ENCODE measurements around the gene MPEG1.

The MPEG1 gene

GRCh38 chr11:59243633-59244032 lies 30.9 kb upstream of the MPEG1 start:
- no peak overlapping the region for H3K4me2 ChIP-seq (ENCODE audit: low read depth, low read length)
- no peaks in the 10 kb centered on the region for H3K9me2 ChIP-seq (replicated peaks; ENCODE audit: insufficient read depth, low read length)
- H2AFZ ChIP-seq (ENCODE audit: low read length): no peak overlapping the region
- no peaks in the 10 kb centered on the region for H3K36me3 ChIP-seq (replicated peaks; ENCODE audit: insufficient read depth, low read length)
- H3K4me3 ChIP-seq (ENCODE audit: low read length): no peak overlapping the region
- no peaks in the 10 kb centered on the region for H4K20me1 ChIP-seq (ENCODE audit: insufficient read depth, low read length)
- no peak overlapping the region for H3K9ac ChIP-seq (ENCODE audit: low read length)
- TF ChIP-seq CTCF (IDR thresholded peaks at IDR 0.05; ENCODE audit: low read length) (no peak), EZH2phosphoT487 (IDR thresholded peaks at IDR 0.05; ENCODE audit: low read length) (no peak)
- no peaks in the 10 kb centered on the region for H3K79me2 ChIP-seq (ENCODE audit: low read length)
- H3K27me3 ChIP-seq (replicated peaks; ENCODE audit: insufficient read depth, low read length): no peaks in the 10 kb centered on the region
- no peaks in the 10 kb centered on the region for H3F3A ChIP-seq (ENCODE audit: insufficient read depth, low read length)
- H3K9me3 ChIP-seq (replicated peaks; ENCODE audit: insufficient read depth, low read length): no peaks in the 10 kb centered on the region
- H3K4me1 ChIP-seq (ENCODE audit: low read length): no peaks in the 10 kb centered on the region
- no peak overlapping the region for H3K27ac ChIP-seq (ENCODE audit: low read length)
- no peak for DNase-seq

GRCh38 chr11:59240322-59240721 lies 27.6 kb upstream of the MPEG1 start:
- Histone ChIP-seq H3K9me2 (replicated peaks; ENCODE audit: insufficient read depth, low read length) (no peaks in the 10 kb centered on the region), H3K79me2 (ENCODE audit: low read length) (no peaks in the 10 kb centered on the region), H3K36me3 (replicated peaks; ENCODE audit: insufficient read depth, low read length) (no peaks in the 10 kb centered on the region), H4K20me1 (ENCODE audit: insufficient read depth, low read length) (no peaks in the 10 kb centered on the region), H2AFZ (ENCODE audit: low read length) (no peak overlapping the region), H3K9me3 (replicated peaks; ENCODE audit: insufficient read depth, low read length) (no peaks in the 10 kb centered on the region), H3K27ac (ENCODE audit: low read length) (no peak overlapping the region), H3K4me3 (ENCODE audit: low read length) (no peak overlapping the region), H3K4me1 (ENCODE audit: low read length) (no peaks in the 10 kb centered on the region), H3K4me2 (ENCODE audit: low read depth, low read length) (no peak overlapping the region), H3F3A (ENCODE audit: insufficient read depth, low read length) (no peaks in the 10 kb centered on the region), H3K27me3 (replicated peaks; ENCODE audit: insufficient read depth, low read length) (no peaks in the 10 kb centered on the region), H3K9ac (ENCODE audit: low read length) (no peak overlapping the region)
- no peak for DNase-seq
- TF ChIP-seq EZH2 (optimal IDR thresholded peaks at IDR 0.05; ENCODE audit: low read depth, low read length) (no peak), CTCF (IDR thresholded peaks at IDR 0.05; ENCODE audit: low read length) (no peak), EZH2phosphoT487 (IDR thresholded peaks at IDR 0.05; ENCODE audit: low read length) (no peak)

GRCh38 chr11:59226396-59226795 lies 13.7 kb upstream of the MPEG1 start:
- Histone ChIP-seq H3K79me2 (ENCODE audit: low read length) (no peaks in the 10 kb centered on the region), H3K27me3 (replicated peaks; ENCODE audit: insufficient read depth, low read length) (no peaks in the 10 kb centered on the region), H2AFZ (ENCODE audit: low read length) (no peak overlapping the region), H3K27ac (ENCODE audit: low read length) (no peak overlapping the region), H3K4me1 (ENCODE audit: low read length) (peaks cover 4% of the 10 kb centered on the region; the same call in 1 of the 2 replicates), H3F3A (ENCODE audit: insufficient read depth, low read length) (no peaks in the 10 kb centered on the region), H3K4me2 (ENCODE audit: low read depth, low read length) (no peak overlapping the region), H3K36me3 (replicated peaks; ENCODE audit: insufficient read depth, low read length) (no peaks in the 10 kb centered on the region), H4K20me1 (ENCODE audit: insufficient read depth, low read length) (no peaks in the 10 kb centered on the region), H3K9me2 (replicated peaks; ENCODE audit: insufficient read depth, low read length) (no peaks in the 10 kb centered on the region), H3K9me3 (replicated peaks; ENCODE audit: insufficient read depth, low read length) (no peaks in the 10 kb centered on the region), H3K4me3 (ENCODE audit: low read length) (no peak overlapping the region), H3K9ac (ENCODE audit: low read length) (no peak overlapping the region)
- no peak for TF ChIP-seq CTCF (IDR thresholded peaks at IDR 0.05; ENCODE audit: low read length)
- no peak for TF ChIP-seq EZH2phosphoT487 (IDR thresholded peaks at IDR 0.05; ENCODE audit: low read length)
- no peak for TF ChIP-seq EZH2 (optimal IDR thresholded peaks at IDR 0.05; ENCODE audit: low read depth, low read length)
- no peak for DNase-seq

Data from MM.1S (cell line).